GM19467 (cell line): ENCODE results near the gene HMCN2.

Experiments
- ATAC-seq: cut with Tn5 transposase; IDR thresholded peaks from one replicate; pipeline ENCODE4 v1.9.1; 2021; ENCODE audit warnings: mild to moderate bottlenecking, moderate library complexity; ENCODE audit not compliant: unreplicated experiment

HMCN2 gene

GRCh38 chr9:130479587-130479986 lies 214.0 kb downstream of the HMCN2 start:
- ATAC-seq: no peak

GRCh38 chr9:130480673-130481072 lies 215.1 kb downstream of the HMCN2 start:
- ATAC-seq: no peak

- no peak for ATAC-seq
Measured at GRCh38 chr9:130482463-130482862, 216.9 kb downstream of the HMCN2 start.

- ATAC-seq: no peak
Measured at GRCh38 chr9:130483371-130483971, 217.9 kb downstream of the HMCN2 start.
